HepG2 (cell line): ENCODE measurements around the gene RNF208. TPM values are rescaled to one million over a fixed set of nuclear protein-coding genes. Genes with fewer than 3 reads are reported as not detected.
A peak's percentile ranks its signal among the peaks of the same experiment; 100 is the strongest.

ENCODE experiments used
- DNMT3B ChIP-seq: conservative IDR thresholded peaks from 2 replicates; pipeline ENCODE4 v1.6.1; 2016; ENCODE audit warnings: missing biosample characterization, control low read depth
- FOXC1 ChIP-seq: sonication (generic); formaldehyde crosslinking; IDR thresholded peaks from 2 replicates; pipeline ENCODE4 v1.8.0; 2022; ENCODE audit warnings: mild to moderate bottlenecking, missing genetic modification reagents, borderline replicate concordance
- FOXM1 ChIP-seq: sonication (generic); formaldehyde crosslinking; IDR thresholded peaks from 2 replicates; pipeline ENCODE4 v1.5.0; 2020; ENCODE audit warnings: missing genetic modification reagents
- HMGA1 ChIP-seq: sonication (generic); formaldehyde crosslinking; conservative IDR thresholded peaks from 2 replicates; pipeline ENCODE4 v1.4.0; 2020; ENCODE audit warnings: missing genetic modification reagents
- RORA ChIP-seq: sonication (generic); formaldehyde crosslinking; IDR thresholded peaks from 2 replicates; pipeline ENCODE4 v1.5.0; 2020; ENCODE audit warnings: mild to moderate bottlenecking, missing genetic modification reagents, moderate library complexity
- ZMYM4 ChIP-seq: sonication (generic); formaldehyde crosslinking; IDR thresholded peaks from 2 replicates; pipeline ENCODE4 v1.8.1; 2023; ENCODE audit warnings: mild to moderate bottlenecking, missing genetic modification reagents
- ZNF605 ChIP-seq: sonication (generic); formaldehyde crosslinking; IDR thresholded peaks from 2 replicates; pipeline ENCODE4 v1.8.0; 2022; ENCODE audit warnings: mild to moderate bottlenecking, missing genetic modification reagents
- ZZZ3 ChIP-seq: sonication (generic); formaldehyde crosslinking; IDR thresholded peaks from 2 replicates; pipeline ENCODE4 v1.4.0; 2020; ENCODE audit warnings: missing genetic modification reagents, mild to moderate bottlenecking, borderline replicate concordance
- polyA plus RNA-seq, 8 experiments: library from polyadenylated mRNA; depleted of rRNA in 3 of 8; stranded (reverse) in 7 of 8; unstranded in 1 of 8; fragments of >200 nt; fragmentation: Illumina TruSeq in 4 of 8; extraction: Trizol in 4 of 8; gene quantifications; 2 replicates each; pipeline versions ENCODE4 v1.2.1 to v1.2.3, GENCODE V29; 2011 to 2016; ENCODE audit warnings: low read depth in 4 of 8, missing spikeins in 1 of 8, mixed read lengths in 1 of 8; ENCODE audit not compliant: insufficient read depth in 1 of 8
- total RNA-seq, 5 experiments: library from RNA; depleted of rRNA; stranded (reverse); fragments of >200 nt; fragmentation: Illumina TruSeq; extraction: Trizol; gene quantifications; 2 replicates each; pipeline ENCODE4 v1.2.3, GENCODE V29; 2016; ENCODE audit warnings: low read depth in 1 of 5
- TF ChIP-seq, protein P1 (sequence below): sonication (generic); formaldehyde crosslinking; IDR thresholded peaks from 2 replicates; pipeline ENCODE4 v1.8.0; 2022; ENCODE audit warnings: mild to moderate bottlenecking, missing genetic modification reagents; ENCODE audit not compliant: insufficient replicate concordance
- TF ChIP-seq, protein P2 (sequence below): sonication (generic); formaldehyde crosslinking; conservative IDR thresholded peaks from 2 replicates; pipeline ENCODE4 v1.8.0; 2022; ENCODE audit warnings: mild to moderate bottlenecking, moderate library complexity, missing genetic modification reagents
- TF ChIP-seq, protein P3 (sequence below): sonication (generic); formaldehyde crosslinking; IDR thresholded peaks from 2 replicates; pipeline ENCODE4 v1.5.0; 2020; ENCODE audit warnings: mild to moderate bottlenecking, missing genetic modification reagents
- TF ChIP-seq, protein P4 (sequence below): sonication (generic); formaldehyde crosslinking; IDR thresholded peaks from 2 replicates; pipeline ENCODE4 v1.5.1; 2020; ENCODE audit warnings: missing genetic modification reagents, mild to moderate bottlenecking, borderline replicate concordance
- TF ChIP-seq, protein P5 (sequence below): sonication (generic); formaldehyde crosslinking; IDR thresholded peaks from 2 replicates; pipeline ENCODE4 v1.4.0; 2020; ENCODE audit warnings: mild to moderate bottlenecking, missing genetic modification reagents

Gene RNF208
- total and polyA plus RNA-seq, 2 of the 13 experiments (the other 11 are each of a cell fraction or from before 2014, with no cell fraction given) = 1.6 to 2.1 TPM

DNA sequence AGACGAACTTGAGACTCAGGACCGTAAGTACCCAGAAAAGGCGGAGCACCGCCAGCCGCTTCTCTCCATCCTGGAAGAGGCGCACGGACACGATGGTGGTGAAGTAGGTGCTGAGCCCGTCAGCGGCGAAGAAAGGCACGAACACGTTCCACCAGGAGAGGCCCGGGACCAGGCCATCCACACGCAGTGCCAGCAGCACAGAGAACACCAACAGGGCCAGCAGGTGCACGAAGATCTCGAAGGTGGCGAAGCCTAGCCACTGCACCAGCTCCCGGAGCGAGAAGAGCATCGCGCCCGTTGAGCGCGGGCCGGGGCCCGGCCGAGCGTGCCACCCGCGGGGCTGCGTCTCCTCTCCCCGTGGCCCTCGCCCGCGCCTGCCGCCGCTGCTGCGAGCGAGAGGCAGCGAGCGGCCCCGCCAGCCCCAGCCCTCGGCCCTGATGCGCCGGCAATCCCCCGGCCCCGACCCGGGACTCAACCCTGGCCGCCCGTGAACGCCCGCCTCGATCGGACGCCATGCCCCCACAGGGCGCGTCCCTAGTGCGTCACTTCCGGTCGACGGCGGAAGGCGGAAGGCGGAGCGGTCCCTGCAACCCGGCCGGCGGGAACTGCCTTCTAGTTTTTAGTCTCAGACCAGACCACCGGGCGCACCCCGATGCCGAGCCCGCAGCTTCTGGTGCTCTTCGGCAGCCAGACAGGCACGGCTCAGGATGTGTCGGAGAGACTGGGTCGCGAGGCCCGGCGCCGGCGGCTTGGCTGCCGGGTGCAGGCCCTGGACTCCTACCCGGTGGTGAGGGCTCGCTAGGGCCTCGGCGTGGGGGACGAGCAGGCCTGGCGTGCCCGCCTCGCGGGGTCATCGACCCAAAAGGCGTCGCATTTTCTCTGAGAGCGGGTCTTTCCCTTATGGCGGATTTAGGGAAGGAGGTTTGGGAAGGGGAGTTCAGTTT, 16.6 kb downstream of the RNF208 start, which contains the start of the genes NDOR1 and TMEM203 (continued):
- TF ChIP-seq, protein P1, sequence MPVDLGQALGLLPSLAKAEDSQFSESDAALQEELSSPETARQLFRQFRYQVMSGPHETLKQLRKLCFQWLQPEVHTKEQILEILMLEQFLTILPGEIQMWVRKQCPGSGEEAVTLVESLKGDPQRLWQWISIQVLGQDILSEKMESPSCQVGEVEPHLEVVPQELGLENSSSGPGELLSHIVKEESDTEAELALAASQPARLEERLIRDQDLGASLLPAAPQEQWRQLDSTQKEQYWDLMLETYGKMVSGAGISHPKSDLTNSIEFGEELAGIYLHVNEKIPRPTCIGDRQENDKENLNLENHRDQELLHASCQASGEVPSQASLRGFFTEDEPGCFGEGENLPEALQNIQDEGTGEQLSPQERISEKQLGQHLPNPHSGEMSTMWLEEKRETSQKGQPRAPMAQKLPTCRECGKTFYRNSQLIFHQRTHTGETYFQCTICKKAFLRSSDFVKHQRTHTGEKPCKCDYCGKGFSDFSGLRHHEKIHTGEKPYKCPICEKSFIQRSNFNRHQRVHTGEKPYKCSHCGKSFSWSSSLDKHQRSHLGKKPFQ (CRISPR knock-in tag) = no peak
- TF ChIP-seq RORA (CRISPR knock-in tag) = no peak
- TF ChIP-seq DNMT3B (CRISPR knock-in tag) = no peak; the same call in 1 of the 2 replicates
- 0 out of 2 replicates have a peak, but pooled peaks have one; percentile 8 for TF ChIP-seq FOXC1 (CRISPR knock-in tag)
- TF ChIP-seq, protein P2, sequence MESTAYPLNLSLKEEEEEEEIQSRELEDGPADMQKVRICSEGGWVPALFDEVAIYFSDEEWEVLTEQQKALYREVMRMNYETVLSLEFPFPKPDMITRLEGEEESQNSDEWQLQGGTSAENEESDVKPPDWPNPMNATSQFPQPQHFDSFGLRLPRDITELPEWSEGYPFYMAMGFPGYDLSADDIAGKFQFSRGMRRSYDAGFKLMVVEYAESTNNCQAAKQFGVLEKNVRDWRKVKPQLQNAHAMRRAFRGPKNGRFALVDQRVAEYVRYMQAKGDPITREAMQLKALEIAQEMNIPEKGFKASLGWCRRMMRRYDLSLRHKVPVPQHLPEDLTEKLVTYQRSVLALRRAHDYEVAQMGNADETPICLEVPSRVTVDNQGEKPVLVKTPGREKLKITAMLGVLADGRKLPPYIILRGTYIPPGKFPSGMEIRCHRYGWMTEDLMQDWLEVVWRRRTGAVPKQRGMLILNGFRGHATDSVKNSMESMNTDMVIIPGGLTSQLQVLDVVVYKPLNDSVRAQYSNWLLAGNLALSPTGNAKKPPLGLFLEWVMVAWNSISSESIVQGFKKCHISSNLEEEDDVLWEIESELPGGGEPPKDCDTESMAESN (CRISPR knock-in tag) = peak; percentile 83
- TF ChIP-seq, protein P3, sequence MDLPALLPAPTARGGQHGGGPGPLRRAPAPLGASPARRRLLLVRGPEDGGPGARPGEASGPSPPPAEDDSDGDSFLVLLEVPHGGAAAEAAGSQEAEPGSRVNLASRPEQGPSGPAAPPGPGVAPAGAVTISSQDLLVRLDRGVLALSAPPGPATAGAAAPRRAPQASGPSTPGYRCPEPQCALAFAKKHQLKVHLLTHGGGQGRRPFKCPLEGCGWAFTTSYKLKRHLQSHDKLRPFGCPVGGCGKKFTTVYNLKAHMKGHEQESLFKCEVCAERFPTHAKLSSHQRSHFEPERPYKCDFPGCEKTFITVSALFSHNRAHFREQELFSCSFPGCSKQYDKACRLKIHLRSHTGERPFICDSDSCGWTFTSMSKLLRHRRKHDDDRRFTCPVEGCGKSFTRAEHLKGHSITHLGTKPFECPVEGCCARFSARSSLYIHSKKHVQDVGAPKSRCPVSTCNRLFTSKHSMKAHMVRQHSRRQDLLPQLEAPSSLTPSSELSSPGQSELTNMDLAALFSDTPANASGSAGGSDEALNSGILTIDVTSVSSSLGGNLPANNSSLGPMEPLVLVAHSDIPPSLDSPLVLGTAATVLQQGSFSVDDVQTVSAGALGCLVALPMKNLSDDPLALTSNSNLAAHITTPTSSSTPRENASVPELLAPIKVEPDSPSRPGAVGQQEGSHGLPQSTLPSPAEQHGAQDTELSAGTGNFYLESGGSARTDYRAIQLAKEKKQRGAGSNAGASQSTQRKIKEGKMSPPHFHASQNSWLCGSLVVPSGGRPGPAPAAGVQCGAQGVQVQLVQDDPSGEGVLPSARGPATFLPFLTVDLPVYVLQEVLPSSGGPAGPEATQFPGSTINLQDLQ = 0 out of 2 replicates have a peak, but pooled peaks have one; percentile 59
- TF ChIP-seq, protein P4, sequence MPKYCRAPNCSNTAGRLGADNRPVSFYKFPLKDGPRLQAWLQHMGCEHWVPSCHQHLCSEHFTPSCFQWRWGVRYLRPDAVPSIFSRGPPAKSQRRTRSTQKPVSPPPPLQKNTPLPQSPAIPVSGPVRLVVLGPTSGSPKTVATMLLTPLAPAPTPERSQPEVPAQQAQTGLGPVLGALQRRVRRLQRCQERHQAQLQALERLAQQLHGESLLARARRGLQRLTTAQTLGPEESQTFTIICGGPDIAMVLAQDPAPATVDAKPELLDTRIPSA (CRISPR knock-in tag) = no peak
- peak; percentile 68; the same call in 1 of the 2 replicates for TF ChIP-seq ZZZ3 (CRISPR knock-in tag)
- TF ChIP-seq HMGA1 = no peak
- TF ChIP-seq, protein P5, sequence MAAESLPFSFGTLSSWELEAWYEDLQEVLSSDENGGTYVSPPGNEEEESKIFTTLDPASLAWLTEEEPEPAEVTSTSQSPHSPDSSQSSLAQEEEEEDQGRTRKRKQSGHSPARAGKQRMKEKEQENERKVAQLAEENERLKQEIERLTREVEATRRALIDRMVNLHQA (CRISPR knock-in tag) = no peak
- TF ChIP-seq FOXM1 (CRISPR knock-in tag) = no peak
- TF ChIP-seq ZMYM4 = 0 out of 2 replicates have a peak, but pooled peaks have one; percentile 17
- TF ChIP-seq ZNF605 = peak; percentile 48; the same call in 1 of the 2 replicates
